ENCODE measurements around the gene DHRSX. TPM values are rescaled to one million over a fixed set of nuclear protein-coding genes. Genes with fewer than 3 reads are reported as not detected.
"Not testable (repeated sequence)": the region's sequence is repeated elsewhere in the genome, so short reads cannot be mapped to it uniquely, and the experiment has no call there.

DHRSX gene
- polyA plus RNA-seq, 2 of the 4 experiments (the other 2 are of a cell fraction), result 32.1 to 56.3 TPM

GRCh38 chrX:2469852-2470251 lies 30.9 kb downstream of the DHRSX start:
- ATAC-seq; H3K4me2 ChIP-seq; FAIRE-seq; DNase-seq (ENCODE audit: low read depth in 1 of 2, low spot score in 1 of 2); POLR2A ChIA-PET; CTCF ChIA-PET; H3K4me3 ChIP-seq; H3K27ac ChIP-seq; H3K9me3 ChIP-seq: not testable (repeated sequence)
- TF ChIP-seq CHD4 (IDR thresholded peaks at IDR 0.05; ENCODE audit: borderline replicate concordance) (0 out of 2 replicates have a peak, but pooled peaks have one; percentile 42), KDM1A (IDR thresholded peaks at IDR 0.05; ENCODE audit: low read depth) (0 out of 2 replicates have a peak, but pooled peaks have one; percentile 58)
- peaks cover 32% of the 10 kb centered on the region for H3K4me1 ChIP-seq
- 86% methylated on average over 4 of the region's 4 CpGs for WGBS (ENCODE audit: missing lambda C conversion rate)

- WGBS (ENCODE audit: missing lambda C conversion rate), result 89% methylated on average over 22 of the region's 22 CpGs
- FAIRE-seq (no peak), ATAC-seq (no peak), DNase-seq (ENCODE audit: low read depth in 1 of 2, low spot score in 1 of 2) (peak in 1 of 2 experiments; percentile 62)
- no peak overlapping the region for H3K4me2 ChIP-seq
- no peaks in the 10 kb centered on the region for H3K9me3 ChIP-seq
- no peak overlapping the region for H3K27ac ChIP-seq
- TF ChIP-seq HEYL (CRISPR knock-in tag; IDR thresholded peaks at IDR 0.05) (no peak), FOSL2 (IDR thresholded peaks at IDR 0.05) (no peak), FOSL2 (CRISPR knock-in tag; IDR thresholded peaks at IDR 0.05) (no peak), HOXB13 (CRISPR knock-in tag; IDR thresholded peaks at IDR 0.05; ENCODE audit: low read depth) (no peak), TP53 (CRISPR knock-in tag; IDR thresholded peaks at IDR 0.05) (no peak), ELK1 (IDR thresholded peaks at IDR 0.05; ENCODE audit: low read depth, low read length) (no peak), ZSCAN20 (CRISPR knock-in tag; IDR thresholded peaks at IDR 0.05) (no peak), BHLHE40 (IDR thresholded peaks at IDR 0.05; ENCODE audit: low read depth, low read length) (no peak), POLR2AphosphoS2 (conservative IDR thresholded peaks at IDR 0.05; ENCODE audit: low read length) (no peak), ATOH8 (CRISPR knock-in tag; IDR thresholded peaks at IDR 0.05; ENCODE audit: low read depth) (no peak), HDAC2 (IDR thresholded peaks at IDR 0.05) (no peak), PHF8 (IDR thresholded peaks at IDR 0.05; ENCODE audit: borderline replicate concordance, low read depth) (no peak), FOXS1 (CRISPR knock-in tag; IDR thresholded peaks at IDR 0.05) (no peak), MAZ (IDR thresholded peaks at IDR 0.05; ENCODE audit: borderline replicate concordance, low read depth, low read length) (no peak), POLR2A (IDR thresholded peaks at IDR 0.05; ENCODE audit: low read length) (no peak), JUN (IDR thresholded peaks at IDR 0.05) (no peak), HOXA7 (CRISPR knock-in tag; IDR thresholded peaks at IDR 0.05) (no peak), MAFK (IDR thresholded peaks at IDR 0.05; ENCODE audit: partially characterized antibody) (no peak)
- H3K4me1 ChIP-seq, result peaks cover 32% of the 10 kb centered on the region
- POLR2A ChIA-PET, result no interaction called here
- CTCF ChIA-PET, result no interaction called here
- H3K4me3 ChIP-seq, result no peak overlapping the region
Observed at GRCh38 chrX:2469196-2469685, 31.5 kb downstream of the DHRSX start.

GRCh38 chrX:2468261-2469195 lies 32.2 kb downstream of the DHRSX start:
- ATAC-seq (no peak), FAIRE-seq (no peak), DNase-seq (ENCODE audit: low read depth in 1 of 2, low spot score in 1 of 2) (peak in 1 of 2 experiments; percentile 53)
- no peak overlapping the region for H3K4me3 ChIP-seq
- WGBS (ENCODE audit: missing lambda C conversion rate), result 84% methylated on average over 32 of the region's 32 CpGs
- H3K4me2 ChIP-seq, result no peak overlapping the region
- ChIA-PET CTCF (no interaction called here), POLR2A (no interaction called here)
- H3K4me1 ChIP-seq, result peaks cover 31% of the 10 kb centered on the region
- H3K27ac ChIP-seq, result no peak overlapping the region
- H3K9me3 ChIP-seq, result no peaks in the 10 kb centered on the region
- TF ChIP-seq KDM5A (IDR thresholded peaks at IDR 0.05) (no peak), RFX5 (IDR thresholded peaks at IDR 0.05) (no peak), ZNF302 (CRISPR knock-in tag; IDR thresholded peaks at IDR 0.05) (no peak), PBX3 (IDR thresholded peaks at IDR 0.05) (no peak), USF2 (IDR thresholded peaks at IDR 0.05) (no peak), EHF (CRISPR knock-in tag; IDR thresholded peaks at IDR 0.05) (no peak), MYC (IDR thresholded peaks at IDR 0.05; ENCODE audit: borderline replicate concordance, low read length) (no peak), ZSCAN20 (CRISPR knock-in tag; IDR thresholded peaks at IDR 0.05) (no peak), HMGXB4 (CRISPR knock-in tag; IDR thresholded peaks at IDR 0.05; ENCODE audit: borderline replicate concordance) (no peak)

Data from A549 (cell line).